IMR-90 (cell line): ENCODE measurements around the gene DPH3. TPM values are rescaled to one million over a fixed set of nuclear protein-coding genes. Genes with fewer than 3 reads are reported as not detected.

ENCODE experiments used
- ATAC-seq: fragments of 200-7000 bp; cut with Tn5 transposase; 2 replicates; pipeline ENCODE4 v1.9.1; 2020; ENCODE audit warnings: low read depth, mild to moderate bottlenecking, moderate library complexity
- BruUV-seq: library from RNA; stranded (reverse); fragments of 400-500 nt; replicated peaks from 2 replicates; lab custom pipeline; 2021; lab: Mats Ljungman, UMichigan
- CTCF ChIA-PET: fragments of 300-600 bp; formaldehyde crosslinking; extraction: SDS; loops from one replicate; lab custom pipeline; 2021; ENCODE audit warnings: antibody characterized with exemption; lab: Yijun Ruan, JAX
- POLR2A ChIA-PET: fragments of 300-600 bp; sonication (Branson Sonifier 250); formaldehyde crosslinking; loops from one replicate; lab custom pipeline; 2022; ENCODE audit warnings: antibody characterized with exemption; ENCODE audit not compliant: unreplicated experiment; lab: Charles Lee
- DNase-seq: peaks from one replicate; pipeline ENCODE4 v3.0.0; 2013
- H2AFZ ChIP-seq: replicated peaks from 2 replicates; pipeline ENCODE3; 2013; ENCODE audit warnings: low read length, mild to moderate bottlenecking; ENCODE audit not compliant: poor library complexity
- H2AK5ac ChIP-seq: 2 replicates; pipeline ENCODE4 v1.6.1; 2013; ENCODE audit warnings: low read depth, low read length, inconsistent platforms
- H2AK9ac ChIP-seq: replicated peaks from 2 replicates; pipeline ENCODE3; 2013; ENCODE audit warnings: mild to moderate bottlenecking, low read depth, low read length, moderate library complexity; ENCODE audit not compliant: poor library complexity
- H2BK120ac ChIP-seq: 2 replicates; pipeline ENCODE4 v1.6.1; 2013; ENCODE audit warnings: low read depth, low read length, inconsistent platforms
- H2BK15ac ChIP-seq: 3 replicates; pipeline ENCODE4 v1.6.1; 2013; ENCODE audit warnings: low read depth, low read length, inconsistent platforms
- H2BK20ac ChIP-seq: 2 replicates; pipeline ENCODE4 v1.6.1; 2013; ENCODE audit warnings: low read depth, mild to moderate bottlenecking, inconsistent platforms, low read length, moderate library complexity
- H2BK5ac ChIP-seq: 2 replicates; pipeline ENCODE4 v1.6.1; 2013; ENCODE audit warnings: mild to moderate bottlenecking, low read depth, low read length, inconsistent platforms; ENCODE audit not compliant: poor library complexity, severe bottlenecking
- H3K14ac ChIP-seq: replicated peaks from 2 replicates; pipeline ENCODE4 v1.6.1; 2013; ENCODE audit warnings: low read depth, low read length, inconsistent platforms
- H3K18ac ChIP-seq: 2 replicates; pipeline ENCODE4 v1.6.1; 2013; ENCODE audit warnings: low read depth, low read length, control low read depth
- H3K23ac ChIP-seq: 2 replicates; pipeline ENCODE4 v1.6.1; 2013; ENCODE audit warnings: low read depth, low read length, inconsistent platforms
- H3K27ac ChIP-seq: 2 replicates; pipeline ENCODE4 v1.5.1; 2013; ENCODE audit warnings: mild to moderate bottlenecking, control low read depth, low read length; ENCODE audit not compliant: insufficient read depth
- H3K27me3 ChIP-seq: 2 replicates; pipeline ENCODE4 v1.6.1; 2013; ENCODE audit warnings: low read length; ENCODE audit not compliant: control insufficient read depth, insufficient read depth
- H3K36me3 ChIP-seq: 2 replicates; pipeline ENCODE4 v1.6.1; 2013; ENCODE audit warnings: low read length, mixed read lengths; ENCODE audit not compliant: control insufficient read depth, insufficient read depth
- H3K4ac ChIP-seq: 2 replicates; pipeline ENCODE4 v1.6.1; 2013; ENCODE audit warnings: low read depth, low read length, inconsistent platforms
- H3K4me1 ChIP-seq: 2 replicates; pipeline ENCODE4 v1.6.1; 2013; ENCODE audit warnings: low read length, mixed read lengths; ENCODE audit not compliant: control insufficient read depth, insufficient read depth
- H3K4me2 ChIP-seq: 2 replicates; pipeline ENCODE4 v1.6.1; 2013; ENCODE audit warnings: low read depth, mild to moderate bottlenecking, control low read depth, low read length, moderate library complexity
- H3K4me3 ChIP-seq: 2 replicates; pipeline ENCODE4 v1.5.1; 2013; ENCODE audit warnings: low read depth, mild to moderate bottlenecking, control low read depth, low read length, moderate library complexity; ENCODE audit not compliant: insufficient read depth
- H3K56ac ChIP-seq: 2 replicates; pipeline ENCODE4 v1.6.1; 2013; ENCODE audit warnings: low read length, inconsistent platforms; ENCODE audit not compliant: insufficient read depth; ENCODE audit errors: extremely low read depth
- H3K79me1 ChIP-seq, 2 experiments: 2 replicates each; pipeline ENCODE4 v1.6.1; 2013; ENCODE audit warnings: low read length in 2 of 2, inconsistent platforms in 1 of 2, low read depth in 1 of 2
- H3K9ac ChIP-seq: 2 replicates; pipeline ENCODE4 v1.6.1; 2013; ENCODE audit warnings: low read depth, low read length, control low read depth
- H3K9me1 ChIP-seq: 2 replicates; pipeline ENCODE4 v1.6.1; 2013; ENCODE audit warnings: low read length, inconsistent platforms; ENCODE audit not compliant: insufficient read depth
- H3K9me3 ChIP-seq: 2 replicates; pipeline ENCODE4 v1.6.1; 2013; ENCODE audit warnings: low read length; ENCODE audit not compliant: control insufficient read depth, insufficient read depth
- H4K20me1 ChIP-seq: 2 replicates; pipeline ENCODE4 v1.6.1; 2013; ENCODE audit warnings: low read length, inconsistent platforms; ENCODE audit not compliant: insufficient read depth
- H4K5ac ChIP-seq: 2 replicates; pipeline ENCODE4 v1.6.1; 2013; ENCODE audit warnings: mild to moderate bottlenecking, low read depth, low read length, control low read depth
- H4K8ac ChIP-seq, 2 experiments: 2 replicates each; pipeline ENCODE4 v1.6.1; 2013; ENCODE audit warnings: low read depth in 2 of 2, low read length in 2 of 2, control low read depth in 1 of 2, inconsistent platforms in 1 of 2
- H4K91ac ChIP-seq: 2 replicates; pipeline ENCODE4 v1.6.1; 2013; ENCODE audit warnings: low read depth, low read length, inconsistent platforms; ENCODE audit not compliant: insufficient read depth
- BHLHE40 ChIP-seq: fragments of 150-350 bp; IDR thresholded peaks from 2 replicates; pipeline ENCODE4 v1.6.1; 2016; ENCODE audit warnings: mild to moderate bottlenecking, low read depth, low read length
- CHD1 ChIP-seq: IDR thresholded peaks from 2 replicates; pipeline ENCODE4 v1.6.1; 2012; ENCODE audit warnings: low read depth, low read length, improper control_type of control experiment
- FOS ChIP-seq: fragments of 150-350 bp; IDR thresholded peaks from 2 replicates; pipeline ENCODE4 v1.6.1; 2016; ENCODE audit warnings: low read depth, low read length
- MAZ ChIP-seq: IDR thresholded peaks from 2 replicates; pipeline ENCODE4 v1.6.1; 2012; ENCODE audit warnings: low read depth, mild to moderate bottlenecking, low read length, improper control_type of control experiment, moderate library complexity, borderline replicate concordance
- MXI1 ChIP-seq: IDR thresholded peaks from 2 replicates; pipeline ENCODE4 v1.6.1; 2012; ENCODE audit warnings: low read depth, mild to moderate bottlenecking, low read length, moderate library complexity, borderline replicate concordance
- RAD21 ChIP-seq: IDR thresholded peaks from 2 replicates; pipeline ENCODE4 v1.6.1; 2012; ENCODE audit warnings: low read length, improper control_type of control experiment
- RCOR1 ChIP-seq: IDR thresholded peaks from 2 replicates; pipeline ENCODE4 v1.6.1; 2012; ENCODE audit warnings: mild to moderate bottlenecking, low read length, improper control_type of control experiment; ENCODE audit not compliant: insufficient replicate concordance
- RFX5 ChIP-seq: IDR thresholded peaks from 2 replicates; pipeline ENCODE4 v1.8.0; 2012; ENCODE audit warnings: low read depth, mild to moderate bottlenecking, low read length, moderate library complexity
- WGBS, 2 experiments: methylation state at CpG; one replicate each; pipeline versions ENCODE4 v1.1.5 to v1.1.7; 2013; ENCODE audit warnings: missing lambda C conversion rate in 2 of 2; ENCODE audit not compliant: insufficient read length in 1 of 2; ENCODE audit errors: extremely low coverage in 2 of 2; 5-methylcytosine and 5-hydroxymethylcytosine counted together
- dilution Hi-C: fragments of 300-500 bp; cut with HindIII; formaldehyde crosslinking; loops from one replicate; pipeline ENCODE4 v1.14.3; 2018; ENCODE audit warnings: low sequenced_read_pairs; ENCODE audit not compliant: unreplicated experiment
- in situ Hi-C: fragments of 300-500 bp; cut with MboI; formaldehyde crosslinking; loops from 3 replicates; pipeline ENCODE4 v1.14.3; 2019; ENCODE audit warnings: low sequenced_read_pairs, inconsistent platforms, mixed read lengths
- intact Hi-C: fragments of 100-400 bp; cut with micrococcal nuclease; formaldehyde crosslinking; loops from 2 replicates; pipeline ENCODE4 v1.10.0; 2022
- polyA plus RNA-seq, 3 experiments: library from polyadenylated mRNA; depleted of rRNA; stranded (reverse); fragments of >200 nt; gene quantifications; 2 replicates each; pipeline ENCODE4 v1.2.3, GENCODE V29; 2012; ENCODE audit warnings: low replicate concordance in 1 of 3
- total RNA-seq: library from RNA; depleted of rRNA; stranded (reverse); fragments of >200 nt; gene quantifications from 2 replicates; pipeline ENCODE4 v1.2.3, GENCODE V29; 2012
- TF ChIP-seq, protein P1 (sequence below): fragments of 150-350 bp; IDR thresholded peaks from 2 replicates; pipeline ENCODE4 v1.6.1; 2017; ENCODE audit warnings: mild to moderate bottlenecking, antibody characterized with exemption, low read length, low read depth

Gene DPH3
- total and polyA plus RNA-seq, 2 of the 4 experiments (the other 2 are of a cell fraction): 12.9 to 32.1 TPM

DNA sequence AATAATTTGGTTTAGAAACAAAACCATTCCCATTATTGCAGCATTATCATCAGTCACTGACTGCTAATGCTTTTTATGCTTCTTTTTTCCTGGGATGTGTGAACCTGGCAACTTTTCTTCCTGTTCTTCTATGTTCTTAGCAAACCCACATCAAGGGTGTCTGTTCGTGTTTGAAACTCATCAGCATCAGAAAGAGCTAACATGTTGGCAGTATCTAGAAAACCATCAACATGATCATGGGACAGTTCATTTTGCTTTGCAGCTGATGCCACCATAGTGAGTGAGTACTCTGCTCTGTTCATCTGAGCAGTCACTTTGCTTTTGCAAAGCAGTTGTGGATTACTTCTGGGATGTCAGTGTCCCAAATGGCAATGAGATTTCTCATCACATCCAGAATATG is 5.9 kb downstream of the DPH3 start:
- H2BK15ac ChIP-seq: no peak overlapping the region
- no peak overlapping the region for H3K4me3 ChIP-seq
- no peak overlapping the region for H3K56ac ChIP-seq
- no peak overlapping the region for H2BK120ac ChIP-seq
- H2AK5ac ChIP-seq: no peak overlapping the region
- ChIA-PET CTCF (no interaction called here), POLR2A (no interaction called here)
- no peak overlapping the region for H4K91ac ChIP-seq
- in situ Hi-C loops (no loop called here), intact Hi-C loops (no loop called here), dilution Hi-C loops (no loop called here)
- no peak overlapping the region for H3K23ac ChIP-seq
- ATAC-seq (no peak), DNase-seq (no peak)
- no peak for TF ChIP-seq MXI1
- TF ChIP-seq, protein P1, sequence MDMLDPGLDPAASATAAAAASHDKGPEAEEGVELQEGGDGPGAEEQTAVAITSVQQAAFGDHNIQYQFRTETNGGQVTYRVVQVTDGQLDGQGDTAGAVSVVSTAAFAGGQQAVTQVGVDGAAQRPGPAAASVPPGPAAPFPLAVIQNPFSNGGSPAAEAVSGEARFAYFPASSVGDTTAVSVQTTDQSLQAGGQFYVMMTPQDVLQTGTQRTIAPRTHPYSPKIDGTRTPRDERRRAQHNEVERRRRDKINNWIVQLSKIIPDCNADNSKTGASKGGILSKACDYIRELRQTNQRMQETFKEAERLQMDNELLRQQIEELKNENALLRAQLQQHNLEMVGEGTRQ: no peak
- TF ChIP-seq RAD21: no peak
- no peak for TF ChIP-seq CHD1
- no peak for TF ChIP-seq RFX5
- no peak for TF ChIP-seq MAZ
- no peak for TF ChIP-seq BHLHE40
- no peak for TF ChIP-seq RCOR1
- TF ChIP-seq FOS: no peak
- H3K79me1 ChIP-seq: peaks cover 31 to 35% of the 10 kb centered on the region in 2 experiments
- peaks cover 3% of the 10 kb centered on the region; the same call in 1 of the 2 replicates for H3K9me1 ChIP-seq
- H2AFZ ChIP-seq: no peak overlapping the region
- H4K5ac ChIP-seq: no peak overlapping the region
- no peak overlapping the region for H3K4me2 ChIP-seq
- H2BK5ac ChIP-seq: no peak overlapping the region
- H3K27me3 ChIP-seq: no peaks in the 10 kb centered on the region
- H3K4ac ChIP-seq: no peak overlapping the region
- H2BK20ac ChIP-seq: no peak overlapping the region
- H3K4me1 ChIP-seq: no peaks in the 10 kb centered on the region
- H3K14ac ChIP-seq: no peak overlapping the region
- no peak overlapping the region for H3K27ac ChIP-seq
- H2AK9ac ChIP-seq: no peak overlapping the region
- H3K18ac ChIP-seq: no peak overlapping the region
- no peak overlapping the region for H3K9ac ChIP-seq
- H4K8ac ChIP-seq: no peak overlapping the region
- no peaks in the 10 kb centered on the region for H3K9me3 ChIP-seq
- peaks cover 5% of the 10 kb centered on the region for H3K36me3 ChIP-seq
- H4K20me1 ChIP-seq: no peaks in the 10 kb centered on the region
- WGBS, 2 experiments: no CpG with 5 or more reads among the region's 1 CpG
- no TSS peak for BruUV-seq
